Pulmonary artery endothelial cell (primary cell): Measurements from ENCODE around the gene ZDHHC18. TPM values are rescaled to one million over a fixed set of nuclear protein-coding genes. Genes with fewer than 3 reads are reported as not detected.

Source experiments
- DNase-seq: peaks from one replicate; pipeline ENCODE4 v3.0.0-alpha.2; 2011; ENCODE audit warnings: low read depth, low spot score
- total RNA-seq: library from RNA; depleted of rRNA; stranded (reverse); fragments of >200 nt; gene quantifications from 2 replicates; pipeline ENCODE4 v1.2.3, GENCODE V29; 2014

ZDHHC18 gene, protein sequence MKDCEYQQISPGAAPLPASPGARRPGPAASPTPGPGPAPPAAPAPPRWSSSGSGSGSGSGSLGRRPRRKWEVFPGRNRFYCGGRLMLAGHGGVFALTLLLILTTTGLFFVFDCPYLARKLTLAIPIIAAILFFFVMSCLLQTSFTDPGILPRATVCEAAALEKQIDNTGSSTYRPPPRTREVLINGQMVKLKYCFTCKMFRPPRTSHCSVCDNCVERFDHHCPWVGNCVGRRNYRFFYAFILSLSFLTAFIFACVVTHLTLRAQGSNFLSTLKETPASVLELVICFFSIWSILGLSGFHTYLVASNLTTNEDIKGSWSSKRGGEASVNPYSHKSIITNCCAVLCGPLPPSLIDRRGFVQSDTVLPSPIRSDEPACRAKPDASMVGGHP
- 6.5 and 12.9 TPM in 2 replicates for total RNA-seq

- DNase-seq: no peak
Measured at GRCh38 chr1:26826261-26827105, at the start of gene ZDHHC18. Gene ZDHHC18 (plus strand): TSS chr1:26826688. CDS start chr1:26826805, 117 bp downstream.

DNA sequence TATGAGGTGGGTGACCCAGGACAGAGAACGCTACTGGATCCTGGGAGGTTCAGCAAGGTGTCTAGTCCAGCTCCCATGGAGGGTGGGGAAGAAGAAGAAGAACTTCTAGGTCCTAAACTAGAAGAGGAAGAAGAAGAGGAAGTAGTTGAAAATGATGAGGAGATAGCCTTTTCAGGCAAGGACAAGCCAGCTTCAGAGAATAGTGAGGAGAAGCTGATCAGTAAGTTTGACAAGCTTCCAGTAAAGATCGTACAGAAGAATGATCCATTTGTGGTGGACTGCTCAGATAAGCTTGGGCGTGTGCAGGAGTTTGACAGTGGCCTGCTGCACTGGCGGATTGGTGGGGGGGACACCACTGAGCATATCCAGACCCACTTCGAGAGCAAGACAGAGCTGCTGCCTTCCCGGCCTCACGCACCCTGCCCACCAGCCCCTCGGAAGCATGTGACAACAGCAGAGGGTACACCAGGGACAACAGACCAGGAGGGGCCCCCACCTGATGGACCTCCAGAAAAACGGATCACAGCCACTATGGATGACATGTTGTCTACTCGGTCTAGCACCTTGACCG is 47.3 kb upstream of the ZDHHC18 start:
- no peak for DNase-seq

DNA sequence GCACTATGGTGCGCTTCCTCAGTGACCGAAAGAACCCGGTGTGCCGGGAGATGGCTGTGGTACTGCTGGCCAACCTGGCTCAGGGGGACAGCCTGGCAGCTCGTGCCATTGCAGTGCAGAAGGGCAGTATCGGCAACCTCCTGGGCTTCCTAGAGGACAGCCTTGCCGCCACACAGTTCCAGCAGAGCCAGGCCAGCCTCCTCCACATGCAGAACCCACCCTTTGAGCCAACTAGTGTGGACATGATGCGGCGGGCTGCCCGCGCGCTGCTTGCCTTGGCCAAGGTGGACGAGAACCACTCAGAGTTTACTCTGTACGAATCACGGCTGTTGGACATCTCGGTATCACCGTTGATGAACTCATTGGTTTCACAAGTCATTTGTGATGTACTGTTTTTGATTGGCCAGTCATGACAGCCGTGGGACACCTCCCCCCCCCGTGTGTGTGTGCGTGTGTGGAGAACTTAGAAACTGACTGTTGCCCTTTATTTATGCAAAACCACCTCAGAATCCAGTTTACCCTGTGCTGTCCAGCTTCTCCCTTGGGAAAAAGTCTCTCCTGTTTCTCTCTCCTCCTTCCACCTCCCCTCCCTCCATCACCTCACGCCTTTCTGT is 46.0 kb upstream of the ZDHHC18 start:
- no peak for DNase-seq

- no peak for DNase-seq
Measured at GRCh38 chr1:26781206-26781825, 45.2 kb upstream of the ZDHHC18 start.

DNA sequence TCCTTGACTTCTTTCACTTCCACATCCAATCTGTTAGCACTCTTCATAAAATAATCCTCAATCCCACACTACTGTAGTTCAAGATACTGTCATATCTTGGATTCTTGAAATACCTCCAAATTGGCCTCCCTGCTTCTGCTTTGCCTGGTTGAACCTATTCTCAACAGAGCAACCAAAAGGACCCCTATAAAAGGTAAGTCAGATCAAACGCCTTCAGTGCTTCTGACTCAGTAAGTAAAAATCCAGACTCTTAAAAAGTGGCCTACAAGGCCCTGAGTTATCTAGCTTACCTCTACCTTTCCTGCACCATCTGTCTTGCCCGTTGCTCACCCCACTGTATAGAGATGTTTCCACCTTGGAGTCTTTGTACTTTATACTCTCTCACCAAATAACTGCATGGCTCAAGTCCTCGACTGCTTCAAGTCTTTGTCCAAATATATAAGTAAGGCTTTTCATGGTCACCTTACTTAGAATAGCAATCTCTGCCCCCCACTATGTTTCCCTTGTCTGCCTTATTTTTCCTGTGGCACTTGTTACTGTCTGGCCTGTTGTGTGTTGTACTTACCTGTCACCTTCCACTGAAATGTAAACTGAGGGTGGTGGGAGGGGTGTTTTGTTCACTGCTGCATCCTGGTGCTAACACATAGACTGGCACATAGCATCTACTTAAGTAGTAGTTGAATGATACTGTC is 43.8 kb upstream of the ZDHHC18 start:
- DNase-seq: no peak

GRCh38 chr1:26783646-26784022 is 42.9 kb upstream of the ZDHHC18 start:
- no peak for DNase-seq

GRCh38 chr1:26784023-26784871 is 42.2 kb upstream of the ZDHHC18 start:
- DNase-seq: no peak

DNA sequence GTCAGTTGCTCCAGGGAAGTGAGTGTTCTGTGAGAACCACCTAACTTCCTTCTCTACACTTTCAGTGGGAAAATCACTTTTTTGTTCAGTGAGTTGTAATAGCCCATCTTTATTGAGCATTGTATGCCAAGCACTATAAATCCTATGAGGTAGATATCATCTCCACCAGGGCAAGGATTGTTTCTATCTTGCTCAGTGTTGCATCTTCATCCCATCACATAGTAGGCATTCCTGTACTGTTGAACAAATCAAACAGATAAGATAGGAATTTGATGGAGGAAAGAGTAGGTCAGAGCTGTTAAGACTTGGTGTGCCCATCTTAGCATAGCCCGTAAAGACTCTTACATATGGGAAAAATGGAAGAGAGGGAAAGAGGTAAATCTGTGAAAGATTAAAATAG is 41.6 kb upstream of the ZDHHC18 start:
- DNase-seq: no peak

DNA sequence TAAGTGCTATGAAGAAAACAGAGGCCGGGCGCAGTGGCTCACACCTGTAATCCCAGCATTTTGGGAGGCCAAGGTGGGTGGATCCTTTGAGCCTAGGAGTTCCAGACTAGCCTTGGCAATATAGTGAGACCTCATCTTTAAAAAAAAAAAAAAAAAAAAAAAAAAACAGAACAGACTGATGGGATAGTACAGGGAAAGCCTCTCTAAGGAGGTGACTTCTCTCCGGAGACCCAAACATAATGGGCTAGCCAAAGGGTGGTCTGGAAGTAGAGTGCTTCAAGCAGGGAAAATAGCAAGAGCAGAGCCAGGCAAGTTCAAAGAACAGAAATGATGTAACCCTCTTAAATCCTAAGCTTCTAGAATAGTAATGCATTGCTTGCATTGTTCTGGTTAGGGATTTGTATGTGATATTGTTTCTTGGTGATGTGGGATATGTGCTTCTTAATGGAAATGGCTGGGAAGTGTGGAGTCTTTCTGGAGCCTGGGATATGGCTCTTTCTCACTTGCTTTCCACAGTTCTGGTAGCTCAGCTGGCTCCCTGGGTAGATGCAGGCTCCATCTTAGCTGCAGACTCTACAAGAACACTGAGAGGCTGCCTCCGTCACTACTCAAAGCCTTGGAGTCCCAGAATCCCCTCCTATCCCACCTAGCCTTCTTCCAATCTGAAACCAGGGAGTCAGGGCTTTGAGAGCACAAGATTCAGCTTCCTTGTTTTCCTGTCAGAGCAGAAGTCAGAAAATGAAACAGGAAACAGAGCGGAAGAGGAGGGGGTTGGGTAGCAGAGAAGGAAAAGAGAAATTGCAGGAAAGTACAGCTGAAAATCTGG is 40.7 kb upstream of the ZDHHC18 start:
- DNase-seq: no peak

GRCh38 chr1:26786437-26787380 is 39.8 kb upstream of the ZDHHC18 start:
- no peak for DNase-seq

GRCh38 chr1:26787381-26787705 is 39.1 kb upstream of the ZDHHC18 start:
- no peak for DNase-seq

DNA sequence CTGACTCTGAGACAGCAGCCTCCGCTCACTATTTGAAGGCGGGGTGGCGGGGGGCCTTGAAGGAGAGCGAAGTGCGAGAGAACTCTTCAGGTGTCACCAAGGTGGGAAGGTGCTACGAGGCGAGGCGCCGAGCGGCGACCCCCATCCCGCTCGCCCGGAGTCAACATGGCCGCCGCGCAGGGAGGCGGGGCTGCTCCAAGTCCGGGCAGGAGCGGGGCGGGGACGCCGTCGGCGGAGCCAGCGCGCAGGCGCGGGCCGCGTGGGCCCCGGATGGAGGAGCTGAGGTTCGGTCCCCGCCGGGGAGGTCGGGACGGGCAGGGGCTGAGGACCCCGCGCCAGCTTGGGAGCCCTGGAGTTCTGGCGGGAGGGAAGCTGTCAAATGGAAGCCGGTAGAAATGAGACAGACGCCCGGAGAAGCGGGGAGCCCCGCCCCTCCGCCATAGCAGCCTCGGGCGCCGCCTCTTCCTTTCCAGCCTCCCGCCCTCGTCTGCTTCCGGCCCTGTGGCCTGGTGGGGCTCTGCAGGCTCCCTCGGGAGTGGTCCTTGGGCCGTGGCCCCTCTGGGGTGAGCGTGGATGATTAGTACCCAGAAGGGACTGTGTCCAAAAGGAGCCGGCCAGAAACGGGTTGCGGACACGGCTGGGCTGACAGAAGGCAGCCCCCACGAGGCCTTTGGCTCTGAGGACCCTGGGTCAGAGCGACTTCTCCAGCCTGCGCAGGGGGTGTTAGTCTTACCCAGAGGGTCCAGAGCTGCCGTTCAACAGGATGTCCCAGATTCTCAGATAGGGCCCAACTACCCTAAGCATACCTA is 38.6 kb upstream of the ZDHHC18 start, which contains the start of gene PIGV:
PIGV (plus strand) TSS at position 245 of the 809 bp plus-strand sequence. CDS start 2,866 bp downstream, outside the sequence.
- DNase-seq: no peak

DNA sequence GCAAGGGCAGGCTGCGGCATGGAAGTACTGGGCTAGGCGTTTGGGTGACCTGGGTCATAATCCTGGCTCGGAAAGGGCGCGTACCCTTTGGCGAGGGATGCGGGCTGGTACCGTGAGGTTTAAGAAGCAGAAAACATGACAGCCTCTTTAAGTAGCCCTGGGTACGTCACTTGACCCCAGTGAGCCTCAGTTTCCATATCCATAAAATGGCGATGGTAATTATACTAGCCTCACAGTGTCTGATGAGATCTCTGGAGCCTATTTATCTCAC is 38.0 kb upstream of the ZDHHC18 start:
- no peak for DNase-seq

GRCh38 chr1:26788836-26789611 is 37.5 kb upstream of the ZDHHC18 start:
- no peak for DNase-seq

GRCh38 chr1:26789612-26789865 is 36.9 kb upstream of the ZDHHC18 start:
- no peak for DNase-seq

GRCh38 chr1:26789931-26790330 is 36.6 kb upstream of the ZDHHC18 start:
- DNase-seq: no peak

DNA sequence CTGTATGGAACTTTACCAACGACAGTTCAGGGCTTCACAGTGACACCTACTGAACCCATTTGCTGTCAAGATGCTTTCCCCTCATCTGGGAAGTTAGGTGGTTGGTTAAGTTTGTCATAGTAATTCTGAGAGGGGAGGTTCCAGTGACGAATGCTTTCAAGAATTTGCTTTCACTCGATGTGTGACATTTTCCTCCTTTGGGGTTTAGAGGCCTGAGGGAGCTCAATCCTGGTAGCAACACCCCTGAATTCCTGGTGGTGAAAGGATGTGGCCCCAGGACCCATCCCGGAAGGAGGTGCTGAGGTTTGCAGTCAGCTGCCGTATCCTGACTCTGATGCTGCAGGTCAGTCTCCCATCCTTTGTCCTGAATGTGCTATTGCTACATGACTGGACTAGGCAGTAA is 35.9 kb upstream of the ZDHHC18 start:
- DNase-seq: no peak
